Activated naive CD8-positive, alpha-beta T cell (primary cell): ENCODE data around the gene JAG1.

ENCODE experiments used
- H3K27ac Mint-ChIP-seq: one replicate; pipeline ENCODE4 v1.8.0; 2021; ENCODE audit warnings: mixed read lengths
- H3K27me3 Mint-ChIP-seq: one replicate; pipeline ENCODE4 v1.8.0; 2021; ENCODE audit warnings: mixed read lengths
- H3K36me3 Mint-ChIP-seq: one replicate; pipeline ENCODE4 v1.8.0; 2021; ENCODE audit warnings: mixed read lengths
- H3K4me1 Mint-ChIP-seq: one replicate; pipeline ENCODE4 v1.8.0; 2021; ENCODE audit warnings: low read depth, mixed read lengths
- H3K4me3 Mint-ChIP-seq: one replicate; pipeline ENCODE4 v1.8.0; 2021; ENCODE audit warnings: mild to moderate bottlenecking, mixed read lengths
- H3K9me3 Mint-ChIP-seq: one replicate; pipeline ENCODE4 v1.8.0; 2021; ENCODE audit warnings: low read depth, mixed read lengths

JAG1 gene

DNA sequence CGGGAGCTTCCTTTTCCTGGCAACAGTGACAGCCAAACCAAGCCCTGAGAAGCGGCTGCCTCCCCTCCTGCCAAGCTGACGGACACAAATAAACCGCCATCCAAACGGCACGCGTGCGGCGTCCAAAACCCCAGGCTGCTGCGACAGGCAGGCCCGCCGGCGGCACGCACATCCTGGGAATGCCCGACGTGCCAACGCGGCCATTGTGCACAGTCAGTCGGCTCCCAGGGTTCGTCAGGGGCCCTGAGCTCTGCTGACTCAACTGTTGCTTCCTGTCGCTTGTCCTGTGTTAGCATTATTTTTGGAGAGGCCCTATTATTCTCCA lies 6.8 kb downstream of the JAG1 start:
- H3K27me3 Mint-ChIP-seq, result peaks cover 23% of the 10 kb centered on the region
- no peaks in the 10 kb centered on the region for H3K9me3 Mint-ChIP-seq
- H3K4me3 Mint-ChIP-seq, result no peak overlapping the region
- no peak overlapping the region for H3K27ac Mint-ChIP-seq
- peaks cover 4% of the 10 kb centered on the region for H3K4me1 Mint-ChIP-seq
- no peaks in the 10 kb centered on the region for H3K36me3 Mint-ChIP-seq

DNA sequence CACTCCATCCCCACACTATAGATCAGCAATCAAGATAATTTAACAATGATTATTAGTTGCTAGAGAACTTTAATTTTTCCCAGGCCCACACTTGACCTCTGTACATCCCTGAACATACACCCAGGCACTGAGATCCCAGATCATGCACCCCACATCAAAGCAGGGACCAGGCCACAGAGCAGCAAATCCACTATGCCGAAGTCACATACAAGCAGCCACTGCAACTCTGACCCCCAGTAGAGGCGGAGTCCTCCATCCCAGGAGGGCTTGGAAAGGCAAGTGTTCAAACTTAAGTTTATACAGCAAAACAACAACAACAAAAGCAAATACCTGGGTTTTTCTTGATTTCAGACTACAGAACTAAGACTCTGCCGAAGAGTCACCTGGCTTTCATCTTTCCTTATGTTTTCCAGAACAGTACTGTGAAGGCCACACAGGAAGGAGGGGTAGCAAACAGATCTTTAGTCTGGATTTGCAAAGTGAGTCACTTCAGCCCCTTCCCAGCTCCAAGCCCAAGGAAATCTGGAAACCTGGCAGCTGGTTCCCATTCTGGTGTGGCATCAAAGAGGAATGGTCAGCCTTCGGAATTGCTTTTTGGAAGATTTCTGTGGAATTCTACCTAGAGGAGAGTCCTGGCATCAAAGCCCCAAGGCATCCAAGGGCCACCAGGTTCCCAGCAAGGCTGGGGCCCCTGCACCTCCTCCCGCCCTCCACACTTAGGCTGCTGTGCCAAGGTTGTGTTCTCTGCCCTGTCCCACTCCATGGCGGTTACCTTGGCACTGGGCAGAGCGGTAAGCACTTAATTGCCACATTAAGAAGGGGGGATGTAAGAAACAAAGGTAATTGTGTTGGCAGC lies 7.3 kb downstream of the JAG1 start:
- no peak overlapping the region for H3K4me3 Mint-ChIP-seq
- H3K36me3 Mint-ChIP-seq, result no peaks in the 10 kb centered on the region
- peaks cover 3% of the 10 kb centered on the region for H3K4me1 Mint-ChIP-seq
- no peaks in the 10 kb centered on the region for H3K9me3 Mint-ChIP-seq
- peaks cover 25% of the 10 kb centered on the region for H3K27me3 Mint-ChIP-seq
- no peak overlapping the region for H3K27ac Mint-ChIP-seq

DNA sequence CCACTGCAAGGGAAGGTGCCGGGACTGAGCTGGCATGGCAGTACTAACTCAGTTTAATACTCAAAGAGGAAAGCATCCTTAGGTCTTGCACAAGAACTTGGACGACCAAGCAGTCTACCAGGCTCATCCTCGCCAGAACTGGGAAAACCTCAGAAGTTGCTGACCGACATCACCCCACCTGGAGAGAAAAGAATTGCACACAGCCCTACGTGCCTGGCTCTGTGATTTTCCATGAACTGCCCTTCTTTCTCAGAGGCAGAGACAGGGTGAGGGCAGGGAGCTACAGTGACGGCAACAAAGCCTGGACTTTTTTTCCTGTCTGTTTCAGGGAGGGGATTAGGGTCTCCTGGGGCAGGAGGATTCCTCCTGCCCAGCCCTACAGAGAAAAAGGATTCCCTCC lies 8.0 kb downstream of the JAG1 start:
- H3K27me3 Mint-ChIP-seq, result peaks cover 25% of the 10 kb centered on the region
- no peaks in the 10 kb centered on the region for H3K4me1 Mint-ChIP-seq
- no peak overlapping the region for H3K27ac Mint-ChIP-seq
- H3K9me3 Mint-ChIP-seq, result no peaks in the 10 kb centered on the region
- no peaks in the 10 kb centered on the region for H3K36me3 Mint-ChIP-seq
- H3K4me3 Mint-ChIP-seq, result no peak overlapping the region

DNA sequence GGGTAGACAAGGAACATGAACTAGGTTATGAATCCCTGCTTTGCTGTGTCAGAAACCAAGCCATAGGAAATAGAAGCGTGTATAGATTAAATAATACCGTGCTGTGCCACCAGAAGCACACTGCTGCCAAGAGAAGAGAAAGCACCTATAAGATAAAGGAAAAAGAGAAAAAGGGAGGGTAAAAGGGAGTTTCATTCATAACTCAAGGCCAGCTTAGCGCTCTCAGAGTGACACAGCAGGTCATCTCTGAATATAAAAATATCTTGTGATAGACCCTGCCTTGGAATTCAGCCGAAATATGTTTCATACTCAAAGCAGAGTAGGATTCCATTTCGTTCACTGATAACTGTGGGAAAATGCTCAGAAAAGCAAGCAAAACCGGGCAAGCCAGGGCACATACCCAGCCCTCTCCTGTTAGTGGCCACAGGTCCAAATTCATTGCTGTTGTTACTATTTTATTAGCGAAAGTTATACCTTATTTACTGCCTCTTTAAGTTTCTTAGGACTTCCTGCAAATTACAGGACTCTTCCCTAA lies 8.7 kb downstream of the JAG1 start:
- H3K27ac Mint-ChIP-seq, result no peak overlapping the region
- no peak overlapping the region for H3K4me3 Mint-ChIP-seq
- H3K27me3 Mint-ChIP-seq, result peaks cover 24% of the 10 kb centered on the region
- H3K36me3 Mint-ChIP-seq, result no peaks in the 10 kb centered on the region
- H3K4me1 Mint-ChIP-seq, result no peaks in the 10 kb centered on the region
- H3K9me3 Mint-ChIP-seq, result no peaks in the 10 kb centered on the region

DNA sequence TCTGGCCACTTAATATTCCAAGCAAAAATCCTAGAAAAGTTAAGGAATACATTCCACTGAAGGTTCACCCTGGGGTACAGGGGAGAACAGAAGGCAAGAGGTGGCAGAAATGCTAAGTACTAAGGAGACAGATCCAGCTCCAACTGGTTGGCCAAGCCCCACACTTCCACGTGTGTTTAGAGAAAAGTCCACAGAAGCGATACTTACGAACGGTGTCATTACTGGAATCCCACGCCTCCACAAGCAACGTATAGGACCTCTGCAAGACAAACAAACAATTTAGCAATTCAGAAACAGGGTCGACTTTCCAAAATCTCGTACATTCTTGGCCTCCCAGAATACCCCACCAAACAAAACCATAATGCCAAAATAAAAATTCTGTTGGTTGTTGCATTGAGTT lies 10.0 kb downstream of the JAG1 start:
- no peaks in the 10 kb centered on the region for H3K36me3 Mint-ChIP-seq
- H3K27ac Mint-ChIP-seq, result no peak overlapping the region
- H3K4me3 Mint-ChIP-seq, result no peak overlapping the region
- H3K9me3 Mint-ChIP-seq, result no peaks in the 10 kb centered on the region
- H3K27me3 Mint-ChIP-seq, result peaks cover 20% of the 10 kb centered on the region
- H3K4me1 Mint-ChIP-seq, result no peaks in the 10 kb centered on the region

DNA sequence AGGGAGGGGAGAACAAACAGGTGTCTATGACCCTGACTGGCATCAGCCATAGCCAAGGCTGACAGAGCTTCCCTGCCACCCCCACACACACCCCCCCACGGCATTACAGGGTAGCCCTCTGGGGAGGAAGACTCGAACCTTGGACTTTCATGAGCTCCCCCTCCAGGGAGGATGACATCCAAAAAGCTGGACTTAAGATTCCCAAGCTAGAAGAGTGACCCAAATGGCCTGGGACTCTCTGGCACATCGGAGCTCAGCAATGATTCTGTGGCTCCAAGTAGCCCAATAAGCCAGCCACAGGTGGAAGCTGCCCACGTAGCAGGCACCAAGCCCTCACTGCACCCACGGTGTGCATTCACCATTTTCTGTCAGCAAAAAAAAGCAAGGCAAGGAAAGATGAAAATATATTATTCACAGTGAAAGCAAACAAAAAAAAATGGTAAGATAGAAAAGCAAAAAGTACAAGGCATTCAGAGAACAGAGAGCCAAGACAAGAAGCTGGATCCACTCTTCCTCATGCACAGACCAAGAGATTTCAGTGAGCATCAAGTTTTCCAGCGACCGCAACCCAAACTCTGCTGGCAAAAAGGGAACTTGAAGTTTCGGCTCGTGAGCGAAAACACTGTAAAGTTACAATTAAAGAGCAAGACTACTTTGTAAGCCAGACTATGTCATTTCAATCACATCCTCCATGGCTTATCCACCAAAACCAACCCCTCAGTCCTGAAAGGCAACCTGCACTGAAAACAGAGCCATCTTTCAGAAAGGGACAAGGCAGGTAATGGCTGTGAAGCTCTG lies 10.9 kb downstream of the JAG1 start:
- H3K27ac Mint-ChIP-seq, result no peak overlapping the region

DNA sequence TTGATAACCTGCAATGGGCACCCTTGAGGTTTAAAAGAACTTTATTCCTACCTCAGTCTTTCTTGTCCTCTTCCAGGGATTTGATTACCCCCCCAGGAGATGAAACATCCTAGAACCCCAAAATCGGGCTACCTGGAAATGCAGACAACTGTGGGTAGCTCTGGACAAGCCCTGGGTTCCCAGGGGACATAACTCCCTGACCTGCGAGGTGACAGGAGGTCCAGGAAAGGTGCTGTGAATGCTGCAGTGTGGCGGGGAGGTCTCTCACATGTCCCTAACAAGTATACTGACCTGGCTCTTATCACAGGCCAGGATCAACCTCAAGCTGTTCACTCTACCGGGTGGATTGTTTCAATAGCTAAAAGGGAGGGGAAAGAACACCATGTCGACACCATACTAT lies 11.6 kb downstream of the JAG1 start:
- Mint-ChIP-seq H3K4me1 (no peaks in the 10 kb centered on the region), H3K36me3 (no peaks in the 10 kb centered on the region), H3K27ac (no peak overlapping the region), H3K9me3 (no peaks in the 10 kb centered on the region), H3K4me3 (no peak overlapping the region), H3K27me3 (peaks cover 19% of the 10 kb centered on the region)

More for the DNA sequence above, 10.9 kb downstream of the JAG1 start:
- H3K9me3 Mint-ChIP-seq, result no peaks in the 10 kb centered on the region
- no peaks in the 10 kb centered on the region for H3K36me3 Mint-ChIP-seq
- peaks cover 17% of the 10 kb centered on the region for H3K27me3 Mint-ChIP-seq
- H3K4me1 Mint-ChIP-seq, result no peaks in the 10 kb centered on the region
- H3K4me3 Mint-ChIP-seq, result no peak overlapping the region

DNA sequence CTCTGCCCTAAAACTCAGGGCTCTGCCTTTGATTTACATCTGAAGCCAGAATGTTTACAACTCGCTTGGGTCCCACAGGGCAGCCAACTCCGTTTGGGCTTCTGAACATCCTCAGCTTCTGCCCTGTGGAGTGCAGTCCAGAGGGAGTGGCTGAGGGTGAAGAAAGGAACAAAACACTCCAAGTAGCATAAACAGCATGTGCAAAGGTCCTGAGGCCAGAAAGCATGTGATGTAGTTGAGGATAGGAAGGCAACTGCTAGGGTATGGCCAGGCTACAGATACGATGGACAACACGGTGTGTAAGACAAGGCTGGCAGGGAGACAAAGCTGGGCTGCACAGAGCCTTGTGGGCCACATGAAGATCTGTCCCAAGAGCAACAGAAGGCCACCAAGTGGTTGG lies 12.5 kb downstream of the JAG1 start:
- no peaks in the 10 kb centered on the region for H3K4me1 Mint-ChIP-seq
- H3K4me3 Mint-ChIP-seq, result no peak overlapping the region
- H3K27me3 Mint-ChIP-seq, result peaks cover 19% of the 10 kb centered on the region
- no peaks in the 10 kb centered on the region for H3K9me3 Mint-ChIP-seq
- H3K36me3 Mint-ChIP-seq, result no peaks in the 10 kb centered on the region
- H3K27ac Mint-ChIP-seq, result no peak overlapping the region

DNA sequence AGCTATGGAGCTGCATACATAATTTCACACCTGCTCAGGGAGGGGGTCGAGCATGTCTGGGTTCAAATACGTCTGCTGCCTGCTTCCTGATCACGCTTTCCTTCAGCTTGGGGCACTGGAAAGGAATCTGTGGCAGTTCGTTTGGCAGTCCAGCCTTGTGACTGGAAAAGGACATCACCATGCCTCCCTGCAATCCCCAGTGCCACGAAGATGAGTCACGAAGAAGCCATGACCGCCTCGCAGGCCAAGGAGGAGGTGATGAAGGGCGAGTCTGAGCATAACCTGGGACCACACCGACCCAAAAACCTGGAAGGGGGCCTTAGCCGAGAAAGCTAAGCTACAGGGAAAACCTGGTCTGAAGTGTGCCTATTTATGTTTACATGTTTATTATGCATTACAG lies 13.1 kb downstream of the JAG1 start:
- peaks cover 16% of the 10 kb centered on the region for H3K27me3 Mint-ChIP-seq
- H3K36me3 Mint-ChIP-seq, result no peaks in the 10 kb centered on the region
- no peaks in the 10 kb centered on the region for H3K9me3 Mint-ChIP-seq
- H3K4me3 Mint-ChIP-seq, result no peak overlapping the region
- no peak overlapping the region for H3K27ac Mint-ChIP-seq
- H3K4me1 Mint-ChIP-seq, result no peaks in the 10 kb centered on the region

DNA sequence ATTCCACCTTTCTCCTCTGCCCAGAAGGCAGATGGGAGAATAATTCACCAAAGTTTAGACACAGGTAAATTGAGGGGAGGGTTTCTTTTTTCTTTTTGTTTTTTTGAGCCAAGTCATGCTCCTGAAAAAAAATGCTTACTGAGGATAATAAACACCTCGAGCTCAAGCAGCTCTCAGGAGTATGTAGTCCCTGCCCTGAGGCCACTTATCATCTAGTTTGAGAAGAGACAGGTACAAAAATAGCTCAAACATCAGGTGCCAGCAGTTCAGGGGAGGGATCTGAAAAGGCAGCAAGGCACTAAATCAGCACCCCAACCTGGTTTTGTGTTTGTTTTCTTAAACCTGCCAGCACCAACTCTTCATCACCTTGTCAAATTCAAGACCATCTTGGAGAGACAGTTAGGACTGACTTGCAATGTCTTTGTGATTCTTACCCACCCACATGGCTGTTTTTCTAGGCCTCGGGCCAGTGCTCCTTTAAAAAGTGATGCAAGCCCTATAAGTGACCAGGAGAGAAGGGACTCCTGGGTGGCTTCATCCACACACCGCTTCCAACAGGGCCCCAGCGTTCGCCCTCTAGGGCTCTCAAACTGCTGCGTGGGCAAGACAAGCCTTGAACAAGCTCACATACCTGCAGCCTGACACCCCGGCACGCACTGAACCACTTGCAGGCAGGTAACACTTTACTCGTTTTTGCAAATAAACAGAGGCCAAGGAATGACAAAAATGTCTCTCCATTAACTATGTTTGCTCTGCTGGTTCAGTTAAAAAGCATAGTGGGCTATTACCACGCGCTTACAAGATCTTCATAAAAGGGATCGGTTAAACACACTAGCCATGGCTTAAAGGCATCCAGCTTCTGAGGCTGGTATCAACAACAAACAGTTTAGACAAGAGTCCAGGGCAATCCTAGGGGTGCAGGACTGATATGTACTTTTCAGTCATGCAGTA lies 13.9 kb downstream of the JAG1 start:
- H3K9me3 Mint-ChIP-seq, result no peaks in the 10 kb centered on the region
- H3K36me3 Mint-ChIP-seq, result no peaks in the 10 kb centered on the region
- no peak overlapping the region for H3K27ac Mint-ChIP-seq
- H3K27me3 Mint-ChIP-seq, result peaks cover 14% of the 10 kb centered on the region
- no peaks in the 10 kb centered on the region for H3K4me1 Mint-ChIP-seq
- H3K4me3 Mint-ChIP-seq, result no peak overlapping the region

DNA sequence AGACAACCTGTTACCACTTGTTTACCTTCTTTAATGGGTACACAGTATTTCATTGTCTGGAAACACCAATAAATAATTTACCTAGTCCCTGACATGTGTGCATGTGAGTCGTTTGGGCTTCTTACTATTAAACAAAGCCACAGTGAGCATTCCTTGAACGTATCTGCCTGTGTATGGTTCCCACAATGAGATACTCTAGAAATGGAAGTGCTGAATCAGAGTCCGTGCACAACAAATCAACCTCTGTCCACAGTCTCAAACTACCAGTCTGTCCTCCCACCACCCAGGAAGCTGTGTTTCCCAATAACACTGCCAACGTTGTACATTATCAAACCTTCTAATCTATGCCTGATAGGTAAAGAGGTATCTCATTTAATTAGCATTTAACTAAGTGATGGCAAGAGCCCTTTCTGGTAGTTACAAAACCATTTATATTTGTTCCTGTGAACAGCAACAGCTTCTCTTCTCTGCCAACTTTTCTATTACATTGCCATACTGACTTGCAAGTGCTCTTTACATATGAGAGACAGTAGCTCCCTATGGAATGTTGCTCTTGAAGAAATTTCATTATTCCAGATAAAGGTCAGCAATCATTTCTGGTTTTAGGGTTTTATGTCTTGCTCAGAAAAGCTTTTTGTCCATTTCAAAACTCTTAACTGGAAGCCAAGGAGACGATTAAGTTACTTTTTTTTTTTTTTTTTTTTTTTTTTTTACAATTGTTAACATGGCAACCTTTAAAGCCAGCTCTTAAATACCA lies 14.7 kb downstream of the JAG1 start:
- Mint-ChIP-seq H3K27me3 (peaks cover 15% of the 10 kb centered on the region), H3K4me3 (no peak overlapping the region), H3K9me3 (no peaks in the 10 kb centered on the region), H3K27ac (no peak overlapping the region), H3K4me1 (no peaks in the 10 kb centered on the region), H3K36me3 (no peaks in the 10 kb centered on the region)

DNA sequence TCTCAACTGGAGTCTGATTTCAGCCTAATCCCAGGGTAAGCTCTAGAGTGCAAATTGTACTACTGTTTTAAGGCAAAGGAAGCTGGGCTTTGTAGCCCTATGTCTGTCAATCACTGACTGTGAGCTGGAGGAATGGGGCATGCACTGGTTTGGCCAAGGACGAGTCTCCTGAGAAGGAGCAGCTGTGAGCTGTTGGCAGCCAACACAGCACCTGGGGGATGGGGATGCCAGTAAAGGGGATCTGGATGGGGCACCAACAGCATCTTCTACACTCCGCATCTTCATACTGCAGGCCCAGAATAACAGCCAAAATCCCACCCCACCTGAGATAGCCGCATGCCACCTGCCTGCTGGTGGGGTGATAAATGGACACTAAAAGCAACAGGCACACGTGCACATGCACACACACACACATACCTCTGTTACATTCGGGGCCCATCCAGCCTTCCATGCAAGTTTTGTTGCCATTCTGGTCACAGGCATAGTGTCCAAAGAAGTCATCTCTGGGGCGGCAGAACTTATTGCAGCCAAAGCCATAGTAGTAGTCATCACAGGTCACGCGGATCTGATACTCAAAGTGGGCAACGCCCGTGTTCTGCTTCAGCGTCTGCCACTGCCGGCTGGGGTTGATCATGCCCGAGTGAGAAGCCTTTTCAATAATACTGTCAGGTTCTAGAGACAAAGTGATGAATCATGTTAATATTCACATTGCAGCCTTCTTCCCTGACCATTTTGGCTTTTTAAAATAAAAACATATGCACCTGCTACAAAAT lies 15.6 kb downstream of the JAG1 start:
- Mint-ChIP-seq H3K4me3 (no peak overlapping the region), H3K4me1 (no peaks in the 10 kb centered on the region), H3K36me3 (no peaks in the 10 kb centered on the region), H3K27ac (no peak overlapping the region), H3K9me3 (no peaks in the 10 kb centered on the region), H3K27me3 (peaks cover 10% of the 10 kb centered on the region)

DNA sequence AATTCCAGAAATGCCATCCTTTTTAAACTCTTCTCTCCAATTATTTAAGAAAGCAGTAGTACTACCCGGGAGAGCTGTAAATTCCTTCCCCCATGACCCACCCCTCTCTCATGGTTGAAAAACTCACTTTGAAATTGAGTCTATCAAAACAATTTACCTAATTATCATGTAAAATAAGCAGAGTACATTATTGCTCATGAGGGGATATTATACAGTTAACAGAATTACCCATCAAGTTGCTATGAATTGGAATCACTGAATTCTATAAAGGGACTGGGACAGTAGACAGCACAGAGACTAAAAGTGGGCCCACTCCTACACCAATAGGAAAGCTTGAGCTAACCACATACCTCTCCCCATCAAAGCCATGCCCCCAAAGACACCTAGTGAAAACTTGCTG lies 16.3 kb downstream of the JAG1 start:
- Mint-ChIP-seq H3K4me1 (no peaks in the 10 kb centered on the region), H3K27me3 (peaks cover 10% of the 10 kb centered on the region), H3K4me3 (no peak overlapping the region)

More for the DNA sequence above, 16.3 kb downstream of the JAG1 start:
- Mint-ChIP-seq H3K9me3 (no peaks in the 10 kb centered on the region), H3K27ac (no peak overlapping the region), H3K36me3 (no peaks in the 10 kb centered on the region)
